H1 (cell line): ENCODE results near the gene DENND1A. TPM values are rescaled to one million over a fixed set of nuclear protein-coding genes. Genes with fewer than 3 reads are reported as not detected.
"Not testable (repeated sequence)": the region's sequence is repeated elsewhere in the genome, so short reads cannot be mapped to it uniquely, and the experiment has no call there.

Source experiments
- CTCF ChIA-PET: fragments of 300-600 bp; sonication (Branson Sonifier 250); formaldehyde crosslinking; loops from one replicate; lab custom pipeline; 2021; ENCODE audit not compliant: partially characterized antibody; lab: Charles Lee
- POLR2A ChIA-PET: fragments of 300-600 bp; sonication (Branson Sonifier 250); formaldehyde crosslinking; loops from one replicate; lab custom pipeline; 2021; ENCODE audit warnings: inconsistent platforms; ENCODE audit not compliant: partially characterized antibody; lab: Charles Lee
- DNase-seq, 2 experiments: peaks; one replicate each; pipeline versions ENCODE4 v3.0.0 to v3.0.0-alpha.2; 2010 to 2022; ENCODE audit warnings: low spot score in 2 of 2, low read depth in 1 of 2, mixed read lengths in 1 of 2
- FAIRE-seq: peaks from 2 replicates; lab custom pipeline; 2011; peaks lifted over from hg19 to GRCh38; lab: Jason Lieb, UNC
- H2AFZ ChIP-seq: 2 replicates; pipeline ENCODE4 v1.8.1; 2012; ENCODE audit warnings: low read length, inconsistent platforms
- H2AK5ac ChIP-seq: 2 replicates; pipeline ENCODE4 v1.6.1; 2013; ENCODE audit warnings: low read depth, low read length
- H2BK120ac ChIP-seq: replicated peaks from 2 replicates; pipeline ENCODE3; 2013; ENCODE audit warnings: low read depth, low read length, inconsistent platforms
- H2BK12ac ChIP-seq: 2 replicates; pipeline ENCODE4 v1.6.1; 2013; ENCODE audit warnings: low read depth, low read length
- H2BK15ac ChIP-seq: 2 replicates; pipeline ENCODE4 v1.6.1; 2013; ENCODE audit warnings: low read length
- H2BK20ac ChIP-seq: 2 replicates; pipeline ENCODE4 v1.6.1; 2013; ENCODE audit warnings: low read length
- H2BK5ac ChIP-seq: 2 replicates; pipeline ENCODE4 v1.6.1; 2013; ENCODE audit warnings: low read depth, low read length
- H3K14ac ChIP-seq: 2 replicates; pipeline ENCODE4 v1.6.1; 2013; ENCODE audit warnings: inconsistent platforms; ENCODE audit not compliant: insufficient read length
- H3K18ac ChIP-seq: 2 replicates; pipeline ENCODE4 v1.6.1; 2013; ENCODE audit warnings: low read length; ENCODE audit errors: extremely low read depth
- H3K23ac ChIP-seq: 2 replicates; pipeline ENCODE4 v1.6.1; 2013; ENCODE audit warnings: inconsistent platforms; ENCODE audit not compliant: insufficient read length
- H3K23me2 ChIP-seq: 2 replicates; pipeline ENCODE4 v1.6.1; 2013; ENCODE audit warnings: low read depth, low read length
- H3K27ac ChIP-seq: 2 replicates; pipeline ENCODE4 v1.6.1; 2011; ENCODE audit warnings: low read depth, low read length, inconsistent platforms
- H3K27me3 ChIP-seq, 4 experiments: replicated peaks in 1 of 4; 1 replicate in 1 of 4; 2 replicates in 3 of 4; pipeline versions ENCODE4 v1.6.1 to v1.8.1; 2011 to 2013; ENCODE audit warnings: low read length in 3 of 4, mild to moderate bottlenecking in 3 of 4, inconsistent platforms in 2 of 4, mixed read lengths in 2 of 4, moderate library complexity in 1 of 4; ENCODE audit not compliant: control insufficient read depth in 3 of 4, insufficient read depth in 3 of 4; ENCODE audit errors: extremely low read depth in 1 of 4
- H3K36me3 ChIP-seq, 4 experiments: 2 replicates each; pipeline versions ENCODE4 v1.6.1 to v1.8.1; 2011 to 2013; ENCODE audit warnings: mild to moderate bottlenecking in 4 of 4, low read length in 3 of 4, moderate library complexity in 2 of 4, control low read depth in 1 of 4, inconsistent platforms in 1 of 4; ENCODE audit not compliant: insufficient read depth in 4 of 4, control insufficient read depth in 2 of 4
- H3K4ac ChIP-seq: replicated peaks from 2 replicates; pipeline ENCODE3; 2013; ENCODE audit warnings: low read length, low read depth, mixed read lengths, inconsistent platforms; ENCODE audit not compliant: insufficient read length
- H3K4me1 ChIP-seq, 4 experiments: replicated peaks in 1 of 4; 1 replicate in 1 of 4; 2 replicates in 3 of 4; pipeline versions ENCODE4 v1.6.1 to v1.8.1; 2011 to 2013; ENCODE audit warnings: low read length in 3 of 4, inconsistent platforms in 2 of 4, mixed read lengths in 1 of 4; ENCODE audit not compliant: insufficient read depth in 4 of 4, control insufficient read depth in 3 of 4
- H3K4me2 ChIP-seq, 2 experiments: 2 replicates each; pipeline versions ENCODE4 v1.6.1 to v1.8.1; 2011 to 2013; ENCODE audit warnings: low read depth in 2 of 2, low read length in 2 of 2, control low read depth in 1 of 2, inconsistent platforms in 1 of 2, mild to moderate bottlenecking in 1 of 2; ENCODE audit not compliant: insufficient read depth in 1 of 2
- H3K4me3 ChIP-seq, 4 experiments: fragments of 200-600, 300-600 bp in 1 of 4; sonication (generic), shearing (Covaris generic), sonication (Bioruptor Twin) in 1 of 4; 2 replicates each; pipeline versions ENCODE4 v1.5.1 to v1.8.1; 2011 to 2016; ENCODE audit warnings: low read length in 4 of 4, low read depth in 3 of 4, control low read depth in 2 of 4, inconsistent platforms in 2 of 4, mild to moderate bottlenecking in 2 of 4, mixed read lengths in 1 of 4, moderate library complexity in 1 of 4; ENCODE audit not compliant: insufficient read depth in 2 of 4; ENCODE audit errors: extremely low read depth in 1 of 4
- H3K56ac ChIP-seq: replicated peaks from 2 replicates; pipeline ENCODE3; 2013; ENCODE audit warnings: low read depth, mild to moderate bottlenecking, mixed read lengths, low read length, inconsistent platforms; ENCODE audit not compliant: insufficient read length
- H3K79me1 ChIP-seq: 2 replicates; pipeline ENCODE4 v1.6.1; 2013; ENCODE audit warnings: low read depth, low read length, control low read depth
- H3K79me2 ChIP-seq, 2 experiments: 2 replicates each; pipeline versions ENCODE4 v1.6.1 to v1.8.1; 2012 to 2013; ENCODE audit warnings: low read length in 2 of 2, mild to moderate bottlenecking in 2 of 2, inconsistent platforms in 1 of 2; ENCODE audit not compliant: insufficient read depth in 2 of 2, control insufficient read depth in 1 of 2
- H3K9ac ChIP-seq, 4 experiments: replicated peaks in 1 of 4; 1 replicate in 1 of 4; 2 replicates in 3 of 4; pipeline versions ENCODE4 v1.6.1 to v1.8.1; 2011 to 2013; ENCODE audit warnings: low read depth in 3 of 4, low read length in 3 of 4, control low read depth in 2 of 4, mild to moderate bottlenecking in 2 of 4, moderate library complexity in 2 of 4, inconsistent platforms in 1 of 4; ENCODE audit errors: extremely low read depth in 1 of 4
- H3K9me3 ChIP-seq, 2 experiments: 2 replicates each; pipeline versions ENCODE4 v1.6.1 to v1.8.1; 2012 to 2013; ENCODE audit warnings: mild to moderate bottlenecking in 2 of 2, moderate library complexity in 2 of 2, control low read depth in 1 of 2, inconsistent platforms in 1 of 2, low read depth in 1 of 2, low read length in 1 of 2, mixed read lengths in 1 of 2; ENCODE audit not compliant: insufficient read depth in 2 of 2
- H4K20me1 ChIP-seq, 2 experiments: replicated peaks in 1 of 2; 2 replicates each; pipeline versions ENCODE3 to v1.8.1; 2011 to 2013; ENCODE audit warnings: inconsistent platforms in 2 of 2, low read length in 2 of 2, mild to moderate bottlenecking in 1 of 2; ENCODE audit not compliant: insufficient read depth in 2 of 2, control insufficient read depth in 1 of 2
- H4K5ac ChIP-seq: 2 replicates; pipeline ENCODE4 v1.6.1; 2013; ENCODE audit warnings: low read length, low read depth, mixed read lengths, inconsistent platforms; ENCODE audit not compliant: insufficient read length
- H4K8ac ChIP-seq: 2 replicates; pipeline ENCODE4 v1.8.0; 2013; ENCODE audit warnings: mild to moderate bottlenecking, moderate library complexity, low read length, inconsistent platforms; ENCODE audit not compliant: insufficient read depth; ENCODE audit errors: extremely low read depth
- H4K91ac ChIP-seq: replicated peaks from 2 replicates; pipeline ENCODE3; 2013; ENCODE audit warnings: low read length, mixed read lengths, inconsistent platforms; ENCODE audit not compliant: insufficient read length
- WGBS, 2 experiments: shearing (Covaris generic) in 1 of 2; methylation state at CpG; one replicate each; pipeline versions ENCODE4 v1.1.6 to v1.1.7; 2013 to 2015; ENCODE audit warnings: low lambda C conversion rate in 2 of 2, mixed read lengths in 2 of 2, inconsistent platforms in 1 of 2, low coverage in 1 of 2, missing lambda C conversion rate in 1 of 2; ENCODE audit not compliant: insufficient replicate concordance in 2 of 2, insufficient coverage in 1 of 2, insufficient read length in 1 of 2; ENCODE audit errors: extremely low coverage in 1 of 2, missing lambda C conversion rate in 1 of 2; 5-methylcytosine and 5-hydroxymethylcytosine counted together
- polyA plus RNA-seq, 7 experiments: library from polyadenylated mRNA; depleted of rRNA in 3 of 7; stranded (reverse) in 5 of 7; unstranded in 2 of 7; fragments of >200 nt in 5 of 7; fragments of 200-250 nt in 2 of 7; gene quantifications; 1 replicate in 5 of 7; 2 replicates in 1 of 7; 4 replicates in 1 of 7; pipeline versions ENCODE4 v1.2.1 to v1.2.3, GENCODE V29; 2011 to 2013; ENCODE audit warnings: missing spikeins in 2 of 7, mixed read lengths in 2 of 7
- total RNA-seq: library from RNA; stranded (reverse); fragmentation: NEBNext Ultra II Directional; extraction: Animal tissue kit (Norgen Biotek cat#: 25700); gene quantifications from 2 replicates; pipeline ENCODE4 v1.2.1, GENCODE V29; 2021

Gene DENND1A
- total and polyA plus RNA-seq, 2 of the 8 experiments (the other 6 are each of a cell fraction or from before 2014, with no cell fraction given) = 24.1 to 26.4 TPM

- not testable (repeated sequence) for H4K8ac ChIP-seq, H2BK20ac ChIP-seq, H3K9ac ChIP-seq, H2BK120ac ChIP-seq, H3K23me2 ChIP-seq, H2BK15ac ChIP-seq, H3K9me3 ChIP-seq, DNase-seq, FAIRE-seq, H3K27me3 ChIP-seq, H2BK12ac ChIP-seq, H3K14ac ChIP-seq, H3K18ac ChIP-seq, H3K23ac ChIP-seq, H3K4ac ChIP-seq, H3K79me2 ChIP-seq, H3K36me3 ChIP-seq, H3K27ac ChIP-seq, H3K79me1 ChIP-seq, H3K56ac ChIP-seq, H2BK5ac ChIP-seq, H4K5ac ChIP-seq, H3K4me2 ChIP-seq, H2AK5ac ChIP-seq, H2AFZ ChIP-seq, H4K20me1 ChIP-seq, H3K4me3 ChIP-seq, H4K91ac ChIP-seq
- POLR2A ChIA-PET = interaction anchor here (0.8 to 1.3 kb wide), 2 partner anchors 9 to 11 kb away, joined by 3 read pairs; no protein-coding TSS in a partner anchor
- 91% methylated on average over 14 of the region's 14 CpGs; no CpG with 5 or more reads in 1 of the 2 experiments for WGBS, 2 experiments
- peaks cover 0 to 15% (median 3%) of the 10 kb centered on the region in 4 experiments; a peak in 6 of 7 replicates for H3K4me1 ChIP-seq
- CTCF ChIA-PET = interaction anchor here (0.7 to 29.0 kb wide), 45 partner anchors 7 to 1083 kb away, joined by 3 to 668 read pairs (median 5); partner anchors contain the start of gene CRB2
Observed at GRCh38 chr9:123398938-123399337, 531.0 kb downstream of the DENND1A start.
